T-helper 1 cell treated with Interleukin-12 subunit alpha and Interleukin-12 subunit beta and Interleukin-4 antibody, amounts not matched to agents 30 ng/mL and 1 ng/mL, for 36 hours (primary cell): ENCODE results near the gene CPE. TPM values are rescaled to one million over a fixed set of nuclear protein-coding genes. Genes with fewer than 3 reads are reported as not detected.

ENCODE experiments used
- intact Hi-C: fragments of 100-400 bp; cut with micrococcal nuclease; formaldehyde crosslinking; loops from one replicate; pipeline ENCODE4 v1.15.1; 2024
- total RNA-seq: library from RNA; stranded (reverse); gene quantifications from 2 replicates; pipeline ENCODE4 v1.2.3, GENCODE V29; 2022

Gene CPE
- total RNA-seq, 1 donor from 2014 or later = not detected

DNA sequence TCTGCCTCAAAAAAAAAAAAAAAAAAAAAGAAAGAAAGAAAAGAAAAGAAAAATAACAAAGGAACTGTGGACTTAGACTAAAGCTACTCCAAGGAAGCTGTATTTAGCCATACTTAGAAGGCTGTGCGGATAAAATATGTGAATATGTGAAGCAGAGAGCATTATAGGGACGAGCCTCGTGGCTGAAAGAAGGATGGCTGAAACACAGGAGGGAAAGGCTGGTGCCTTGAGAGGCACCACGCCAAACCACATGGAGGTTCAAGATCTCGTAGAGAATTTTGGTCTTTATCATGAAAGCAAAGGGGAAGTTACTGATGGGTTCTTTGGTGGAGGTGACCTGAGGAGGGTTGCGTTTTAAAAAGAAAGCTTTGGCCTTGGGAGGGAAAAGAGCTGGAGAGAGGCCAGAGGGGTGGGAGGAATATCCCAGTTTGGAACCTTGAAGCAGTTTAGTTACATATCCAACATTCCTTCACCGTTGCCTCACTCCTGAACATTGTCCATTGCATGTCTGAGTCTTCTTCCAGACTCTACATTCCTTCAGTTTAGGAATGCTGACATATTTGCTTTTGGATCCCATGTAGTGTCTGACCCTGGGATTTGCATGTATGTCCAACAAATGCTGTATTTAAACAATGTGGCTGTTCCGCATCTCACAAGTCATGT is 82.5 kb downstream of the CPE start:
- intact Hi-C loops = loop anchor here (5.0 to 10.0 kb wide), 3 partner anchors 79 to 686 kb away; no protein-coding TSS in a partner anchor

- intact Hi-C loops = loop anchor here (5.0 to 10.0 kb wide), 3 partner anchors 80 to 687 kb away; no protein-coding TSS in a partner anchor
Observed at GRCh38 chr4:165462009-165462408, 83.2 kb downstream of the CPE start.

DNA sequence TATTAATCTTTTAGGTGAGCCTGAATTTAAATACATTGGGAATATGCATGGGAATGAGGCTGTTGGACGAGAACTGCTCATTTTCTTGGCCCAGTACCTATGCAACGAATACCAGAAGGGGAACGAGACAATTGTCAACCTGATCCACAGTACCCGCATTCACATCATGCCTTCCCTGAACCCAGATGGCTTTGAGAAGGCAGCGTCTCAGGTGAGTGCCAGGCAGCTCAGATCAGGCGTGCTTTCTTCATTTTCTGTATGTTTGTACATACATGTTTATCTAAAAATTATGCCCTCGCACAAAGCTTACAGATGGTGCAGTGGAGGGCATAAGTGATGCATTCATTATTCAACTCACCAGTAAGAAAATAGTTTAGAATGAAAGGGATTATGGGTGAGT is 85.6 kb downstream of the CPE start:
- intact Hi-C loops = loop anchor here (1.0 to 10.0 kb wide), 7 partner anchors 82 to 690 kb away; partner anchors contain the start of genes MSMO1 and TMEM192

DNA sequence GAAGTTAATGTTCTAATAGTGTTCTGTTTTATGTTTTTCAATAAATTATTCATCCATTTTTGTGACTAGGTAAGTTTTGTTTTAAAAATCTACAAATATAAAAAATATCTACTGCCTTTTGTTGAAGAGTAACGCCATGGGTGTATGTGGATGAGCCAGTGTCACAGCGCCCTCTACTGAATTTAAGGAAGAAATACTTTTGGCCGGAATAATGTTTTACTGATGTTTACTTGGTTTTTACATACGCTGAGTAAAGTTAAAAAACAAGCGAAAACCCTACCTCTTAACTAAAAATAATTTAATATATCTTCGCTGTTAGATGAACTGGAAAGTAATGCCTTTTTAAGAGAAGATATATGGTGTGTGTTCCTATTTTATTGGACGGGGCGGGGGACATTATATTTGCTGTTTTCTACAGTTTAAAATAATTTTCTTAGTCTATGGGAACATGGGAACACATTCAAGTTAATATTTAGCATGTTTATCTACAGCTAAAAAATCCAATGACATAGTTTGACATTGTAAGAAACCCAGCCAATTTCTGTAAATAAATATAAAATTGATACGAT is 86.1 kb downstream of the CPE start:
- intact Hi-C loops = loop anchor here (1.0 to 10.0 kb wide), 7 partner anchors 83 to 690 kb away; partner anchors contain the start of genes MSMO1 and TMEM192

- intact Hi-C loops = no loop called here
Observed at GRCh38 chr4:165470009-165470408, 91.2 kb downstream of the CPE start.

DNA sequence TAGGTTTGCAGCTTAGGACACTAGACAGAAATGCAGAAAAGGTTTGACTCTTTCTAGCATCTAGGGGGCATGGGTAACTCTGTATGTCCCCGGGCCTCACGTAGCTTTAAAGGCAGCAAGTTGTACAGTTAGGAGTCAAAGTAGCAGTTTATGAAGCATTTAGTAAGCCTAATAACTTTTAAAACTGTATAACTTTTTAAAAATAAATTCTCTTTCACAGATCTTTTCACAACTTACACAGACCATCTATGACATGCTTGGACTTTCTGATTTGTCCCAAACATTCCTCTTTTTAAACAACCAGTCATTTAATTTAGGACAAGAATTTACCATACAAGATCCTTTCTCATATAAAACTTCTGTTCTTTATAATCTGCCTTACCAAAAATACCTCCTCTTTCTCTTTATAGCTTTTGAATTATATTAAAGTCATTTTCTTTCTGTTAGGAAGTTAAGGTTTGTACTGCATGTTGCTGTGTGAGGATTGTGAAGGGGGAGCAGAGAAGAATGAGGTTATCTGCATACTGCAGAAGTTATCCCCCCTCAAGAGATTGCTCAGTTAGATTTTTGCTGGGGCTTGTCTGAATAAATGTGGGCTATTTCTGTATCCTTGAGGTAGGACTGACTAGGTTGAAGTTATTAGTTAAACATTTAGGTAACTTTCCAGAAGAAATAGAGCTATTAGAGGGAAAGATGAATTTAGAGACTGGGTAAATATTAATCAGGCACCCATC is 94.3 kb downstream of the CPE start:
- intact Hi-C loops = no loop called here

DNA sequence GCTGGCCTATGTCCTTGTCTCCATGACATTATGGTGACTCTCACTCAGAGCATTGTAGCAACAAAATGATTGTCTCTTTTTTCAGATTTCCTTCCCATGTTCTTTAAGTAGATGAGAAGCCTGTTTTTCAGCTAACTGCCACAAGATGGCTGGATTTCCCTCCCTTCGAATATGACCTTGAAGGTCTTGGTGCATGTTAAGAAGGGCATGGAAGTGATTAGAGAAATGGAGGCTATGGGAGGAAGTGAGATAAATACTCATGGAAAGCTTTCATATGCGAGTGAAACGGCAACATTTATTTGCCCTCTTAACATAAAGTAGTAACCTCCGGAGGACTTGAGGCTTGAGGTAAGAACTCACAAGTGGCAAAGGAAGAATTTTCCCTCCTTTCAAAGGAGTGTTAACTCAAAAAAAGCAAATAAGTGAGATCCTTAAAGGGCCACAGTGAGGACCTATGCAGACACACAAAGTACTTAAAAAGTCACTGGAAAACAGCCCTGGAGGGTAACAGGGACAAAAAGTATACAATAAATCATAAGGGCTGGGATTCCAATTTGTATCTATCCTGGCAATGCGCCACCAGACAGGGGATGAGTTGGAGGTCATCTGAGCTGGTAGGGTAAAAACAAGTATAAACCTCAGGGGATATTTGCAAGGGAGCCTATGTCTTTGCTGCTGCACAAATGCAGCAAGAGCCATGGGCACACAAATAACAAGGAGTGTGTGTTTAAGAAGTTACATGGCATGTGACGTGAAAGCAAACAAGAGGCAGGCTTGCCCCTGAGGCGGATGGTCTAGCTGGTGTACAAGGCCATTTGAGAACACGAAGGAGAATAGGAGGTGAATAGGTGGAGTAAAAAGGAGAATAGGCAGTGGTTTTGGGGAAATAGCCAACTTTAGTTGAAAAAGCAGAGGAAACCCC is 96.2 kb downstream of the CPE start:
- intact Hi-C loops = no loop called here

GRCh38 chr4:165475706-165476070 is 96.9 kb downstream of the CPE start:
- intact Hi-C loops = no loop called here

DNA sequence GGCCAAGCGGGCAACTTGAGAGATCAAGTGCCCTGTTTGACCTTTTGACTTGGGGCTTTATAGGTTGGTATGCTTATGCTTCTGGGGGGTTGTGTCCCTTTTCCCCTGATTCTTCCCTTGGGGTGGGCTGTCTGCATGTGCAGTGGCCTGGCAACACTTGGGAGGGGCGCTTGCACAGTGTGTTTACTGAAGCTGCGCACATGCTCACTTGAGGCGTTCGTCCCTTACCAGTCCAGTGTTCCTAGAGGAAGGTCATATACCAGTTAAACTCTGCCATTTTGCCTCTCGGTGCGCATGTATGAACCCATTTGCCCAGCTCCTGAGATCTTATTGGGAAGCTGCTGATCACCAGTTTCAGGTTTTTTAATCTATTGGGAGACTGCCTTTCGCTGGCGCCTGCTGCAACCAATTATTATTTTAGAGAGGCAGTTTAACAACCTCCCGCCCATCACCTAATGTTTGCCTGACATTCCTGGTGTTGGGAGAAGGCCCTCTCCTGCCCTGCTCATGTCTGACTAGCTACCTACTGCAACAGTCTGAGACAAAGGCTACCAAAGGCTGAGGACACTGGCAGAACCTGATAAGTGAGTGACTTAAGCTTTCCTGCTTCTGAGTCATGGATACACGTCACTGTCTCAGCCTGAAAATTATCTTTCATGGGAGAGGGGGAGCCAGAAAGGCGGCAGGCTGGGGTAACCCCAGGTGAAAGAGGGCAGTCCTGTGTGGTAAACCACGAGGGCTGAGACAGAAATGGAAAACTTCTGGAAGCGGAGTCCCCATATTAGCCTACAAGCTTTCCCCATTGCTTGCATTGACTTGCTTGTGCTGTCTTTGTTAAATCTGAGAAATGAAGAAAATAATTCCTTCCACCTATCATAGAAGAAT is 97.6 kb downstream of the CPE start:
- intact Hi-C loops = no loop called here

GRCh38 chr4:165477799-165478198 is 99.0 kb downstream of the CPE start:
- intact Hi-C loops = no loop called here

DNA sequence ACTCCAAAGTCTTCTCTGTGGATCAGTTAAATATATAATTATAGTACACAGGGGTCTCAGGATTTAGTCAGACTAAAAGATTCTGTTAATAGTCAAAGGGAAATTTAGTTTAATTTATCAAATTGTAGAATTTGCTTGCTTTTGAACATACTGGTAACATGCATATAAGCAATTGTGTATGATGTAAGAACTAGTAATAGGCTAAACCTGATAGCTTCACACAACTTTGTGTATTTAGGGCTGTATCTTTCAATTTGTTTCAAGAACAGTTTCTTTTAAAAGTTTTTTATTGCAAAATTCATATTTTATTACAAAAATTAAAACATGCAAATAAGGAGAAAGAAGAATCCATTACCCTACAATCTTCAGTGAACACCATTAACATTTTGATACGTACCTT is 99.5 kb downstream of the CPE start:
- intact Hi-C loops = no loop called here

DNA sequence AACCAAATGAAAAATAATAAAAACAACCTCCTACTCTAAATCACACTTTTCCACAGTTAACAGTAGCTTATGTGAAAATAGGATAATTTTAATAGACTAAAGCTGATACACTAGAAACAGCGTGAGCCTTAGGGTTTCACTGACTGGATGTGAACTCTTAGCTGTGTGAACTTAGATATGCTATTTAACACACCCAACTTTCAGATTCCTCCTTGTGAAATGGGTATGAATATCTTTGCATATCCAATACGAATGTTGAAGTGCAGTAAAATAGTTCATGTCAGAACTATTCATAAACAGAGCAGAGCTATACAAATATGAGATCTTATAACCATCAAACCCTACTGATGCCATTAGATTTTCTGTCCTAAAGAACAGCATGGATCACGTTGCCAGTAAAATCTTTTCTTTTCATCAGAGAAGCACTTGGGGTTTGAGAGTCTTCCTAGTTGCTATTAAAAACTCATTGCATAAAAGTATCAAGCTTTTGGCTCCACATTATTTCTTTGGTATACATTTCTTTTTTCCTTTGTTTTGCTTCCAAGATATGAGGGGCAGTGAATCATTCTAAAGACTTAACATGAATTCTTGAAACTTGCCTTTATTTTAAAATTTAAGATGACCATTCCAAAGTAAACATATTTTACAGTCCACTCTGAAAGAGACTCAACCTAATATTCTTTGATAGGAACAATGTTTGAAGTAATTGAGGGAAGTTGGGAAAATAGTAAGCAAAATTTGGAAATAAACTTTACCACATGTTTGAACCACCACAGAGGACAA is 102.4 kb downstream of the CPE start:
- intact Hi-C loops = no loop called here

GRCh38 chr4:165489786-165490185 is 111.0 kb downstream of the CPE start:
- intact Hi-C loops = loop anchor here (5.0 kb wide), 1 partner anchor 763 kb away; no protein-coding TSS in a partner anchor

- intact Hi-C loops = loop anchor here (2.0 to 5.0 kb wide), 2 partner anchors 44 to 760 kb away; no protein-coding TSS in a partner anchor
Observed at GRCh38 chr4:165492583-165492982, 113.8 kb downstream of the CPE start.

DNA sequence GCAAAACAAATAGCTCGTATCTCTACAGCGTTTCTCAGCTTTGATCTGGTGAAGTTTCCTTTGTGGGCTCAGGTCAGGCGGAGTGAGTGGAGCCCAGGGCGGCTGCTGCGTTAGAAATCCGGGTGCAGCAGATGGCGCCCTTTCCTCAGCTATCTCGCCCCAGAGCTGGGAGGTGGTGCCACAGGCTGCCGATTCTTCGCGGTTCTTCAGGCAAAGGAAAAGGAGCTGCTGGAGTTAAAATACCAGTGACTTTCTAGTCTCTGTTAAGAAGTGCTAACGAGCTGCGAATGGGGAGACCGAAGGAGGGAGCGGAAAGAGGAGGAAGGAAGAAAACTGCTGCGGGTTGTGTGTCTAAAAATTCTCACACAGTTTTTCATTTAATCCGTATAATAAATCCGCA is 114.6 kb downstream of the CPE start:
- intact Hi-C loops = loop anchor here (1.0 to 5.0 kb wide), 3 partner anchors 43 to 759 kb away; no protein-coding TSS in a partner anchor

DNA sequence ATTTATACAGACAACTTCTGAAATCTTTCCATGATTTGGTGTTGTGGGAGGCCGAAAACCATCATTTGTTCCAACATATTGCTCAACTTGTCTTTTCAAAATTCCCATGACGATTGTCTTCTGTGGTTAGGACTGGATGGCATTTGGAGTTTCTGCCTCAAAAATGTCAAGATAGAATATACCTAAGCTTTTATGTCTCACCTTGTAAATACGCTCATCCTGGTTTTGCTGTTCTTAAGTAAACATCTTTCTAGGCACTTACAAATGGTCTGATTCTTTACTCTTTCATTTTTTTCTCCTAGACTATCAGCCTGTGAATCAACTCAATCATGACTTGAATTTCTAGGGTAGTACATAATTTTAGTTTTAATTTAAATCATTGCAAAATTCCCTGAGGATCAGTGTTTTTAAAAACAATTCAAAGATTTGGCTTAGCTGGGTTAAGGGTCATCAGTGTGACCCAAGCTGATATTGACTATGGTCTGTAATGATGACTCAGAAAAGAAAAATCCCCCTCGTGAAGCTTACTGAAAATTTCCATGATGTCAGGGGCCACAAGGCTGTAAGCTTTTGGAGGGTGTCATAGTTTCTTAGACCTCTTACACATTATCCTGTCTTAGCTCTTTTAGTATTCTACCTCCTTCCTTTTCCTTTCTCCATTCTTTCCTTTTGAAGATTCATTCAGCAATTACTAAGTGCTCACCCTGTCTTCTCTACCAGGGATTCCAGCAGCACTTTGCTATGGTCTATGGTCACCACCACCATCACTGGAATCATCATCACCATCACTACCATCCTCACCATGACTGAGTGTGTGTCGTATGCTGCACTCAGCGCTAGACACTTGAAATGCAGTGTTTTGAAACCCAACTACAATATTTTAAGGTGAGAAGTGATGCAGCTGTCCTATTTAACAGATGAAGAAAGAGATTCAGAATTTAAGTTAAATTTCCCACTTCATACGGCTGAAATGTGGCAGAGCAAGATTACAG is 124.4 kb downstream of the CPE start:
- intact Hi-C loops = no loop called here

GRCh38 chr4:165504184-165504583 is 125.4 kb downstream of the CPE start:
- intact Hi-C loops = no loop called here
